GM12891 (cell line): ENCODE results near the gene OVAAL.

Source experiments
- POLR2A ChIP-seq: IDR thresholded peaks from 2 replicates; pipeline ENCODE4 v1.6.1; 2011; ENCODE audit warnings: low read depth, low read length, control low read depth
- POLR2AphosphoS5 ChIP-seq: IDR thresholded peaks from 2 replicates; pipeline ENCODE4 v1.6.1; 2011; ENCODE audit warnings: low read depth, low read length, control low read depth
- TAF1 ChIP-seq: IDR thresholded peaks from 2 replicates; pipeline ENCODE4 v1.6.1; 2011; ENCODE audit warnings: low read depth, low read length, control low read depth

DNA sequence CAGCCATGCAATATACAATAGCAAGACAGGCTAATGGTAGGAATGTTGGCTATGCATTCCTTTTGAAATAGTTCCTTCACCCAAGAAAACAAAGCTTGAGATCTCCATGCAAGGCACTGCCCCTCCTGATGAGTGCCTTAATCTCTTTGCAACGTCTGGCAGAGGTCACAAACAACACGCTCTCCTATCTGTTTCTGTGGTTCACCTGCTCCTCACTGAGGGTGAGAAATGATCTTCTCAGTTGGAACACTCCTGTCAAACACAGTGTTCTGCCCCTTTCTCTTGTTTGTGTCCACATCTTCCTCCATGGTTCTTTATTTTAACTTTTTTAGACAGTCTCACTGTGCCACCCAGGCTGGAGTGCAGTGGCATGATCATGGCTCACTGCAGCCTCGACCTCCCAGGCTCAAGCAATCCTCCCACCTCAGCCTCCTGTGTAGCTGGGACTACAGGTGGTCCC is 51.8 kb downstream of the OVAAL start:
- TF ChIP-seq POLR2A (no peak), POLR2AphosphoS5 (no peak), TAF1 (no peak)
